22Rv1 (cell line): ENCODE data around the gene PROZ.

Source experiments
- H3K27ac ChIP-seq: fragments of 450-650 bp; 2 replicates; pipeline ENCODE4 v1.5.1; 2017
- CTCF ChIP-seq: fragments of 450-650 bp; IDR thresholded peaks from 2 replicates; pipeline ENCODE4 v1.5.1; 2017; ENCODE audit warnings: mild to moderate bottlenecking
- ZFX ChIP-seq: fragments of 450-650 bp; IDR thresholded peaks from 2 replicates; pipeline ENCODE4 v1.6.1; 2017; ENCODE audit warnings: antibody characterized with exemption, borderline replicate concordance

Gene PROZ

GRCh38 chr13:113145911-113146598 lies 12.4 kb upstream of the PROZ start:
- TF ChIP-seq ZFX (no peak), CTCF (no peak)
- H3K27ac ChIP-seq = no peak overlapping the region

- TF ChIP-seq ZFX (no peak), CTCF (no peak)
- H3K27ac ChIP-seq = no peak overlapping the region
Observed at GRCh38 chr13:113146750-113147149, 11.7 kb upstream of the PROZ start.

GRCh38 chr13:113147206-113147605 lies 11.2 kb upstream of the PROZ start:
- TF ChIP-seq ZFX = no peak
- no peak for TF ChIP-seq CTCF
- no peak overlapping the region for H3K27ac ChIP-seq

GRCh38 chr13:113148407-113148806 lies 10.0 kb upstream of the PROZ start:
- no peak for TF ChIP-seq CTCF
- no peak for TF ChIP-seq ZFX
- no peak overlapping the region for H3K27ac ChIP-seq

- H3K27ac ChIP-seq = no peak overlapping the region
- TF ChIP-seq ZFX = no peak
- TF ChIP-seq CTCF = no peak
Observed at GRCh38 chr13:113148940-113149503, 9.4 kb upstream of the PROZ start.

GRCh38 chr13:113149711-113150549 lies 8.5 kb upstream of the PROZ start:
- TF ChIP-seq CTCF (no peak), ZFX (no peak)
- H3K27ac ChIP-seq = no peak overlapping the region
